ENCODE measurements around the gene CHMP4B. TPM values are rescaled to one million over a fixed set of nuclear protein-coding genes. Genes with fewer than 3 reads are reported as not detected.

The CHMP4B gene
- total and polyA plus RNA-seq, 2 donors (not counting 1 experiment from before 2014, with no cell fraction given), result 62.3 to 83.9 TPM

DNA sequence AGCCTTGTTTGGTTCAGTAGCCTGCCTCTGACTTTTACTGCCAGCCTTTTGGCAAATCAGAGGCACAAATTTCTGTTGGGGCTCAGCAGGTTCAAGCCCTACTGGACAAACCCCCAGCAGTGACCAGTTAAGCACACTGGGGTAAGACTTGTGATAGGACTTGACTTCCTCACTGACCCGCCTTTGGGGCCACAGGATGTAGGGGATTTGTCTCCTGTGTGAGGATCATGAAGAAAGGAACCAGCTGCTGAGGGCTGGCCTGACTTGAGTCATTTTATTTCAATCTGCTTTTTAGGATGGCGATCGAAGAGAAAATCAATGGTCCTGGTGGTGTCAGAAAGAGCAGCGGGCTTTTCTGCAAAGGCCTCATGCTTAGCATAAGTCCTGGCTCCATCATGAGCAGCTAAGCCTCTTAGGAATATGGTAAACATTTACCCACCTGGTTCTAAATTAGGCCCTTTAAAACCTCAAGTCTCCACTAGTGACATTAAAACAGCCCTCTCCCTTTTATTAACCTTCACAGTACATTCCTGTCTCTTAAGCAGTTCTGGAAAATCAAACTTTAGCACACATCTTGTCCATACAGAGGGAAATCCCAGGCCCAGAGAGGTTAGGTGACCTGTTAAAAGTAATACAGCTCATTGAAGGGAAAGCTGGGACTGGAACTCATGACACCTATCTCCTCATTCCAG lies 16.6 kb downstream of the CHMP4B start:
- Histone ChIP-seq H4K20me1 (ENCODE audit: control insufficient read depth, insufficient read depth, low read length, poor library complexity, severe bottlenecking) (peaks cover 92% of the 10 kb centered on the region), H2AFZ (ENCODE audit: insufficient read depth, low read depth, low read length, poor library complexity, severe bottlenecking) (no peak overlapping the region), H3K36me3 (replicated peaks in 1 of 2; ENCODE audit: control extremely low read depth in 1 of 2, control insufficient read depth in 1 of 2, extremely low read depth in 1 of 2, insufficient read depth in 2 of 2, low read length in 1 of 2) (peaks cover 1 to 14% of the 10 kb centered on the region in 2 experiments), H3K4me1 (ENCODE audit: control insufficient read depth in 2 of 2, insufficient read depth in 2 of 2, low read length in 2 of 2) (peaks cover 35 to 43% of the 10 kb centered on the region in 2 donors), H3K9ac (ENCODE audit: low read length) (peak overlapping the region; percentile 33), H3K27me3 (replicated peaks in 1 of 4; ENCODE audit: control extremely low read depth in 1 of 4, control insufficient read depth in 3 of 4, insufficient read depth in 4 of 4, low read length in 3 of 4) (no peaks in the 10 kb centered on the region), H3K4me3 (ENCODE audit: control extremely low read depth in 1 of 5, extremely low read depth in 1 of 5, insufficient read depth in 1 of 5, low read depth in 2 of 5, low read length in 4 of 5) (no peak overlapping the region), H3K9me3 (ENCODE audit: control extremely low read depth in 1 of 3, control insufficient read depth in 2 of 3, insufficient read depth in 1 of 3, low read length in 2 of 3) (no peaks in the 10 kb centered on the region), H3K4me2 (replicated peaks; ENCODE audit: low read depth, low read length, poor library complexity, severe bottlenecking) (peak overlapping the region; percentile 7), H3K27ac (ENCODE audit: low read length in 2 of 2) (peak overlapping the region in 1 of 2 donors; percentile 1), H3K79me2 (ENCODE audit: control insufficient read depth, insufficient read depth, low read length) (peaks cover 100% of the 10 kb centered on the region)
- Mint-ChIP-seq H3K27me3 (no peaks in the 10 kb centered on the region), H3K4me3 (peak overlapping the region; percentile 9), H3K27ac (peak overlapping the region; percentile 23), H3K4me1 (peaks cover 68% of the 10 kb centered on the region), H3K9me3 (ENCODE audit: insufficient read depth) (no peaks in the 10 kb centered on the region)
- intact Hi-C loops (cut with micrococcal nuclease), result no loop called here
- ATAC-seq (ENCODE audit: low read depth) (no peak), DNase-seq (no peak)
- WGBS (ENCODE audit: insufficient coverage), result 81% methylated on average over 4 of the region's 4 CpGs
- ChIA-PET POLR2A (no interaction called here), CTCF (no interaction called here)
- TF ChIP-seq, protein P1, sequence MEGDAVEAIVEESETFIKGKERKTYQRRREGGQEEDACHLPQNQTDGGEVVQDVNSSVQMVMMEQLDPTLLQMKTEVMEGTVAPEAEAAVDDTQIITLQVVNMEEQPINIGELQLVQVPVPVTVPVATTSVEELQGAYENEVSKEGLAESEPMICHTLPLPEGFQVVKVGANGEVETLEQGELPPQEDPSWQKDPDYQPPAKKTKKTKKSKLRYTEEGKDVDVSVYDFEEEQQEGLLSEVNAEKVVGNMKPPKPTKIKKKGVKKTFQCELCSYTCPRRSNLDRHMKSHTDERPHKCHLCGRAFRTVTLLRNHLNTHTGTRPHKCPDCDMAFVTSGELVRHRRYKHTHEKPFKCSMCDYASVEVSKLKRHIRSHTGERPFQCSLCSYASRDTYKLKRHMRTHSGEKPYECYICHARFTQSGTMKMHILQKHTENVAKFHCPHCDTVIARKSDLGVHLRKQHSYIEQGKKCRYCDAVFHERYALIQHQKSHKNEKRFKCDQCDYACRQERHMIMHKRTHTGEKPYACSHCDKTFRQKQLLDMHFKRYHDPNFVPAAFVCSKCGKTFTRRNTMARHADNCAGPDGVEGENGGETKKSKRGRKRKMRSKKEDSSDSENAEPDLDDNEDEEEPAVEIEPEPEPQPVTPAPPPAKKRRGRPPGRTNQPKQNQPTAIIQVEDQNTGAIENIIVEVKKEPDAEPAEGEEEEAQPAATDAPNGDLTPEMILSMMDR (IDR thresholded peaks at IDR 0.05), result no peak
- TF ChIP-seq EZH2 (IDR thresholded peaks at IDR 0.05; ENCODE audit: borderline replicate concordance, insufficient read depth, low read depth, low read length, poor library complexity, severe bottlenecking), result no peak

DNA sequence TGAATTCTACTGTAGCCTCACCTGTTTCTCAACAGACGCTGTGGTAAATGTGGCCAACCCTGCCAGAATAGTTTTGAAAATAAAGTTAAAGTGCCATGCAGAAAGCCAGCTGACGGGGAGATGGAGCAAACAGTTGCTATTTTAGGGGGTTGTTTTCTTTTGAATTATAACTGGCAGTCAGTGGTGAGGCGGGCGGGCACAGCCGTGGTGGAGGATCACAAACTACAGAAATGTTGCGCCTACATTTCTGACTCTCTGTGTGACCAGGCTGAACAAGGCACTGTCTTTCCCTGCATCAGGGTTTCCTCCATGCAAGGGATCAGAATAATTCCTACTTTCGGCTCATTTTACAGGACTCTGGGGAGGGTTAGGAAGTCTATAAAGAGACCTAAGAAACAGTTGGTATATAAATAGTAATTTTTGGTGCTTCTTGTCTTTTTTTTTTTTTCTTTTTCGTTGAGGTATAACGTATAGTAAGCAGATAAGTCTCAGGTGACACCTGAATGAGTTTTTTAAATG lies 17.2 kb downstream of the CHMP4B start:
- ChIA-PET POLR2A (no interaction called here), CTCF (no interaction called here)
- Histone ChIP-seq H3K4me1 (ENCODE audit: control insufficient read depth in 2 of 2, insufficient read depth in 2 of 2, low read length in 2 of 2) (peaks cover 35 to 43% of the 10 kb centered on the region in 2 donors), H4K20me1 (ENCODE audit: control insufficient read depth, insufficient read depth, low read length, poor library complexity, severe bottlenecking) (peaks cover 91% of the 10 kb centered on the region), H3K4me3 (ENCODE audit: control extremely low read depth in 1 of 5, extremely low read depth in 1 of 5, insufficient read depth in 1 of 5, low read depth in 2 of 5, low read length in 4 of 5) (no peak overlapping the region), H3K36me3 (replicated peaks in 1 of 2; ENCODE audit: control extremely low read depth in 1 of 2, control insufficient read depth in 1 of 2, extremely low read depth in 1 of 2, insufficient read depth in 2 of 2, low read length in 1 of 2) (peaks cover 1 to 16% of the 10 kb centered on the region in 2 experiments), H3K79me2 (ENCODE audit: control insufficient read depth, insufficient read depth, low read length) (peaks cover 100% of the 10 kb centered on the region), H3K9ac (ENCODE audit: low read length) (peak overlapping the region; percentile 33), H3K4me2 (replicated peaks; ENCODE audit: low read depth, low read length, poor library complexity, severe bottlenecking) (peak overlapping the region; percentile 7), H3K27me3 (replicated peaks in 1 of 4; ENCODE audit: control extremely low read depth in 1 of 4, control insufficient read depth in 3 of 4, insufficient read depth in 4 of 4, low read length in 3 of 4) (no peaks in the 10 kb centered on the region), H3K27ac (ENCODE audit: low read length in 2 of 2) (peak overlapping the region in 1 of 2 donors; percentile 1), H3K9me3 (ENCODE audit: control extremely low read depth in 1 of 3, control insufficient read depth in 2 of 3, insufficient read depth in 1 of 3, low read length in 2 of 3) (no peaks in the 10 kb centered on the region), H2AFZ (ENCODE audit: insufficient read depth, low read depth, low read length, poor library complexity, severe bottlenecking) (no peak overlapping the region)
- no peak for ATAC-seq (ENCODE audit: low read depth)
- WGBS (ENCODE audit: insufficient coverage), result 18% methylated on average over 5 of the region's 9 CpGs
- Mint-ChIP-seq H3K27me3 (no peaks in the 10 kb centered on the region), H3K27ac (peak overlapping the region; percentile 23), H3K9me3 (ENCODE audit: insufficient read depth) (no peaks in the 10 kb centered on the region), H3K4me3 (peak overlapping the region; percentile 9), H3K4me1 (peaks cover 69% of the 10 kb centered on the region)
- intact Hi-C loops (cut with micrococcal nuclease), result no loop called here
- no peak for TF ChIP-seq EZH2 (IDR thresholded peaks at IDR 0.05; ENCODE audit: borderline replicate concordance, insufficient read depth, low read depth, low read length, poor library complexity, severe bottlenecking)
- TF ChIP-seq, protein P1 (IDR thresholded peaks at IDR 0.05), result no peak
- DNase-seq, result no peak

Measured in B cell (primary cell).